Measurements from ENCODE around the gene PHRF1.

DNA sequence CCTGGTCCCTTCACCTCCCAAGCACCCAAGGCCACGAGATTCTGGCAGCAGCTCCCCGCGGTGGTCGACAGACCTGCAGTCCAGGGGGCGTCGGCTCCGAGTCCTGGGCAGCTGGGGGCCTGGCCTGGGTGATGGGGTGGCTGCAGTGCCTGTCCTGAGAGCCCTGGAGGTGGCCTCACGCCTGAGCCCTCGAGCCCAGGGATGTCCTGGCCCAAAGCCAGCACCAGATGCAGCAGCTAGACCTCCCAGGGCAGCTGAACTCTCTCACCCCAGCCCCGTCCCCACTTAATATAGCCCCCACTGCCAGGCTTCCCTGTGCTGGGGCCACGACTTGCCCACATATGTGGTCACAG lies 22.3 kb upstream of the PHRF1 start:
- TF ChIP-seq, protein P1, sequence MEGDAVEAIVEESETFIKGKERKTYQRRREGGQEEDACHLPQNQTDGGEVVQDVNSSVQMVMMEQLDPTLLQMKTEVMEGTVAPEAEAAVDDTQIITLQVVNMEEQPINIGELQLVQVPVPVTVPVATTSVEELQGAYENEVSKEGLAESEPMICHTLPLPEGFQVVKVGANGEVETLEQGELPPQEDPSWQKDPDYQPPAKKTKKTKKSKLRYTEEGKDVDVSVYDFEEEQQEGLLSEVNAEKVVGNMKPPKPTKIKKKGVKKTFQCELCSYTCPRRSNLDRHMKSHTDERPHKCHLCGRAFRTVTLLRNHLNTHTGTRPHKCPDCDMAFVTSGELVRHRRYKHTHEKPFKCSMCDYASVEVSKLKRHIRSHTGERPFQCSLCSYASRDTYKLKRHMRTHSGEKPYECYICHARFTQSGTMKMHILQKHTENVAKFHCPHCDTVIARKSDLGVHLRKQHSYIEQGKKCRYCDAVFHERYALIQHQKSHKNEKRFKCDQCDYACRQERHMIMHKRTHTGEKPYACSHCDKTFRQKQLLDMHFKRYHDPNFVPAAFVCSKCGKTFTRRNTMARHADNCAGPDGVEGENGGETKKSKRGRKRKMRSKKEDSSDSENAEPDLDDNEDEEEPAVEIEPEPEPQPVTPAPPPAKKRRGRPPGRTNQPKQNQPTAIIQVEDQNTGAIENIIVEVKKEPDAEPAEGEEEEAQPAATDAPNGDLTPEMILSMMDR (IDR thresholded peaks at IDR 0.05): no peak
- no peak for TF ChIP-seq POLR2A (IDR thresholded peaks at IDR 0.05)

Data from adrenal gland (tissue), 5 donors.